GM12865 (cell line): ENCODE data around the gene CDH6.
A peak's percentile ranks its signal among the peaks of the same experiment; 100 is the strongest.

Experiments used
- DNase-seq: peaks from one replicate; pipeline ENCODE4 v3.0.0; 2010; ENCODE audit warnings: low read depth
- H3K4me3 ChIP-seq: 2 replicates; pipeline ENCODE4 v1.5.1; 2011; ENCODE audit warnings: mild to moderate bottlenecking, low read depth, low read length, control low read depth
- TF ChIP-seq, protein P1 (sequence below): IDR thresholded peaks from 2 replicates; pipeline ENCODE4 v1.5.1; 2011; ENCODE audit warnings: low read length, control low read depth, low read depth, inconsistent platforms; ENCODE audit not compliant: insufficient read depth; ENCODE audit errors: missing control alignments

The CDH6 gene

GRCh38 chr5:31255041-31255440 lies 61.6 kb downstream of the CDH6 start:
- no peak for DNase-seq
- no peak overlapping the region for H3K4me3 ChIP-seq
- TF ChIP-seq, protein P1, sequence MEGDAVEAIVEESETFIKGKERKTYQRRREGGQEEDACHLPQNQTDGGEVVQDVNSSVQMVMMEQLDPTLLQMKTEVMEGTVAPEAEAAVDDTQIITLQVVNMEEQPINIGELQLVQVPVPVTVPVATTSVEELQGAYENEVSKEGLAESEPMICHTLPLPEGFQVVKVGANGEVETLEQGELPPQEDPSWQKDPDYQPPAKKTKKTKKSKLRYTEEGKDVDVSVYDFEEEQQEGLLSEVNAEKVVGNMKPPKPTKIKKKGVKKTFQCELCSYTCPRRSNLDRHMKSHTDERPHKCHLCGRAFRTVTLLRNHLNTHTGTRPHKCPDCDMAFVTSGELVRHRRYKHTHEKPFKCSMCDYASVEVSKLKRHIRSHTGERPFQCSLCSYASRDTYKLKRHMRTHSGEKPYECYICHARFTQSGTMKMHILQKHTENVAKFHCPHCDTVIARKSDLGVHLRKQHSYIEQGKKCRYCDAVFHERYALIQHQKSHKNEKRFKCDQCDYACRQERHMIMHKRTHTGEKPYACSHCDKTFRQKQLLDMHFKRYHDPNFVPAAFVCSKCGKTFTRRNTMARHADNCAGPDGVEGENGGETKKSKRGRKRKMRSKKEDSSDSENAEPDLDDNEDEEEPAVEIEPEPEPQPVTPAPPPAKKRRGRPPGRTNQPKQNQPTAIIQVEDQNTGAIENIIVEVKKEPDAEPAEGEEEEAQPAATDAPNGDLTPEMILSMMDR, result no peak

DNA sequence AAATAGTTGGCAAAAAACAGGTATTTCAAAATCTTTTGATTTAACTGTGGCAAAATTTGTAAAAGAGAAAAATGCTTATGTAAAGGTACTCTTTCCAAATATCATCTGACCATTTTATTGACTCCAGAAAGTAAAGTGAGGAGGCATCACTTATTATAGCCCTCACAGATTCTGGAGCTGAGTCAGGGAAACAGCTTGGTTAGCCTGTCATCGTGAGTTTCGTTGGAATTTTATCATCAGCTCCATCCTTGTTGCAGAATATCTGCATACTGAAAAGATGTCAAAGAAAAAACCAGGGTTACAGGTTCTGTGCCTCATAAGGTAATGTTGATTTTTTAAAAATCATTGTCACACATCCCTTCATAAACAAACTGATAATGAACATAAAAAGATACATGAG lies 74.8 kb downstream of the CDH6 start:
- TF ChIP-seq, protein P1, result no peak
- DNase-seq, result no peak
- H3K4me3 ChIP-seq, result no peak overlapping the region

DNA sequence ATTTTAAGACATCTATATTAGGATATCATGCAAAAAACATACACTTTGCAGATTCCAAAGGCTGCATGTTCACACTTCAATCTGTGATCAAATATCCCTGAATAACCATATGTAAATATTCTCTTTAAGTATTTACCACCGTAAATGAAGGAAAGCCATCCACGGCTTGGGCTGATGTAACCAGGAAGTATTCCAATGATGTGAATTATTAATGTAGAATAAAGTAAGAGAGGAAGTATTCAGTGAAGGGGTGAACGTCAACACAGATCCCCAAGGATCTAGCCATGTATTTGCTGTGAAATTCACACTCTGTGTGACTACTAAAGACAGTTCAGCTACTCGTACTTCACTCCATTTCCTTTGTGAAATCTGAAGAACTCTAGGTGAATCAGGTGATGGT lies 75.2 kb downstream of the CDH6 start:
- no peak for DNase-seq
- no peak overlapping the region for H3K4me3 ChIP-seq
- TF ChIP-seq, protein P1, result no peak

GRCh38 chr5:31269259-31269658 lies 75.8 kb downstream of the CDH6 start:
- TF ChIP-seq, protein P1, result no peak
- no peak for DNase-seq
- H3K4me3 ChIP-seq, result no peak overlapping the region

- no peak overlapping the region for H3K4me3 ChIP-seq
- TF ChIP-seq, protein P1, result peak; percentile 32
- DNase-seq, result no peak
Observed at GRCh38 chr5:31270396-31270795, 76.9 kb downstream of the CDH6 start.

DNA sequence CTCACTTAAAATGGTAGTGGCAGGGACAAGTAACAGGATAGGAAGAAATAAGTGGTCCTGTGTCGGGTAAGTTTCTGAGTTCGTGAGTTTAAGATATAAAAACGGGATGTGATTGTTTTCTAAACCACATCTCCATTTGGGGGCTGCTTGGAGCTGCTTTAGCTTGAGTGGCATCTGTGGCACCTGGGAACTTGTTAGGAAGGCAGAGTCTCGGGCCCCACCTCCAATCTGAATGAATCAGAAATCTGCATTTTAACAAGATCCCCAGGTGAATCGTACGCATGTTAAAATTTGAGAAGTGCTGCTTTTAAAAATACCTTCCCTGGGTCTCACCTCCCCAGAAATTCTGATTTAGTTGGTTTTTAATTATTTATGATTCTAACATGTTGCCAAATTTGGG lies 78.1 kb downstream of the CDH6 start:
- TF ChIP-seq, protein P1, result no peak

GRCh38 chr5:31273161-31273560 lies 79.7 kb downstream of the CDH6 start:
- TF ChIP-seq, protein P1, result no peak
- no peak for DNase-seq
- H3K4me3 ChIP-seq, result no peak overlapping the region

More for the DNA sequence above, 78.1 kb downstream of the CDH6 start:
- H3K4me3 ChIP-seq, result no peak overlapping the region
- no peak for DNase-seq
